Measurements from ENCODE around the gene JAM3.

DNA sequence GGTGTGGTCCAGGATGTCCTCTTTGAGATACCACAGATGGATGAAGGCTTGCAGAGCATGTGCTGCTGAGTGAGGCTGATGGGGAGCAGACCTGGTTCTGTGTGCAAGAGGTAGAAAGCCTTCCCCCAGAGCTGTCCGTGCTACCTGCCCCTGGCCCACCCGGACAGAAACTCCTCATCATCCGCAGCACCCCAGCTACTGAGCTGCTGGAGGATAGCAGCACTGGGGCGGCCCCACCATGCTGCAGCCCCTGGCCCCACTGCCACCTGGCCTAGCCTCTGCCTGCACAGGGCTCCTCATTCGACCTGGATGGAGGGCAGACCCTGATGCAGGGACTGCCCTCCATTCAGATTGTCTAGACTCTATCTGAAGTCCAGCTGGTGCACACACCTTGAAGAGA lies 104.4 kb downstream of the JAM3 start:
- TF ChIP-seq, protein P1, sequence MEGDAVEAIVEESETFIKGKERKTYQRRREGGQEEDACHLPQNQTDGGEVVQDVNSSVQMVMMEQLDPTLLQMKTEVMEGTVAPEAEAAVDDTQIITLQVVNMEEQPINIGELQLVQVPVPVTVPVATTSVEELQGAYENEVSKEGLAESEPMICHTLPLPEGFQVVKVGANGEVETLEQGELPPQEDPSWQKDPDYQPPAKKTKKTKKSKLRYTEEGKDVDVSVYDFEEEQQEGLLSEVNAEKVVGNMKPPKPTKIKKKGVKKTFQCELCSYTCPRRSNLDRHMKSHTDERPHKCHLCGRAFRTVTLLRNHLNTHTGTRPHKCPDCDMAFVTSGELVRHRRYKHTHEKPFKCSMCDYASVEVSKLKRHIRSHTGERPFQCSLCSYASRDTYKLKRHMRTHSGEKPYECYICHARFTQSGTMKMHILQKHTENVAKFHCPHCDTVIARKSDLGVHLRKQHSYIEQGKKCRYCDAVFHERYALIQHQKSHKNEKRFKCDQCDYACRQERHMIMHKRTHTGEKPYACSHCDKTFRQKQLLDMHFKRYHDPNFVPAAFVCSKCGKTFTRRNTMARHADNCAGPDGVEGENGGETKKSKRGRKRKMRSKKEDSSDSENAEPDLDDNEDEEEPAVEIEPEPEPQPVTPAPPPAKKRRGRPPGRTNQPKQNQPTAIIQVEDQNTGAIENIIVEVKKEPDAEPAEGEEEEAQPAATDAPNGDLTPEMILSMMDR (conservative IDR thresholded peaks at IDR 0.05; ENCODE audit: low read depth, low read length): no peak
- TF ChIP-seq EZH2 (IDR thresholded peaks at IDR 0.05; ENCODE audit: low read length, unreplicated experiment): no peak
